SK-N-SH (cell line): ENCODE results near the gene BAD. TPM values are rescaled to one million over a fixed set of nuclear protein-coding genes. Genes with fewer than 3 reads are reported as not detected.

ENCODE experiments used
- CTCF ChIA-PET: fragments of 300-600, 350-600 bp; formaldehyde crosslinking; extraction: SDS; loops from one replicate; lab custom pipeline; 2021; lab: Yijun Ruan, JAX
- POLR2A ChIA-PET: fragments of 350-600 bp; sonication (Branson Sonifier 250); formaldehyde crosslinking; extraction: SDS; loops from one replicate; lab custom pipeline; 2020; ENCODE audit warnings: antibody characterized with exemption, inconsistent platforms; lab: Yijun Ruan, JAX
- DNase-seq: peaks from one replicate; pipeline ENCODE4 v3.0.0; 2012
- H2AFZ ChIP-seq: fragments of 200-600 bp; sonication (generic); 2 replicates; pipeline ENCODE4 v1.8.1; 2016; ENCODE audit warnings: antibody characterized with exemption, mild to moderate bottlenecking, low read depth
- H3F3A ChIP-seq: fragments of 200-600 bp; sonication (generic); replicated peaks from 2 replicates; pipeline ENCODE3; 2016; ENCODE audit warnings: antibody characterized with exemption, mild to moderate bottlenecking; ENCODE audit not compliant: insufficient read depth
- H3K27ac ChIP-seq, 2 experiments: fragments of 200-500 bp in 1 of 2; fragments of 200-600 bp in 1 of 2; sonication (Bioruptor generic) in 1 of 2; sonication (generic), shearing (Covaris generic) in 1 of 2; 2 replicates each; pipeline versions ENCODE4 v1.5.1 to v1.6.1; 2014 to 2016; ENCODE audit warnings: low read depth in 2 of 2, inconsistent platforms in 1 of 2, low read length in 1 of 2, mild to moderate bottlenecking in 1 of 2, mixed read lengths in 1 of 2
- H3K27me3 ChIP-seq: fragments of 200-600 bp; sonication (generic), shearing (Covaris generic); 2 replicates; pipeline ENCODE4 v1.6.1; 2016; ENCODE audit warnings: mixed run types; ENCODE audit not compliant: insufficient read depth
- H3K36me3 ChIP-seq, 2 experiments: fragments of 200-500 bp in 1 of 2; fragments of 200-600 bp in 1 of 2; sonication (Bioruptor generic) in 1 of 2; sonication (generic) in 1 of 2; replicated peaks in 1 of 2; 2 replicates each; pipeline versions ENCODE3 to v1.5.1; 2014 to 2016; ENCODE audit warnings: low read length in 1 of 2, mild to moderate bottlenecking in 1 of 2; ENCODE audit not compliant: insufficient read depth in 2 of 2, control insufficient read depth in 1 of 2
- H3K4me1 ChIP-seq, 2 experiments: fragments of 200-500 bp in 1 of 2; fragments of 200-600 bp in 1 of 2; sonication (Bioruptor generic) in 1 of 2; sonication (generic), shearing (Covaris generic) in 1 of 2; 2 replicates each; pipeline versions ENCODE4 v1.5.1 to v1.6.1; 2014 to 2016; ENCODE audit warnings: low read depth in 1 of 2, low read length in 1 of 2, mixed run types in 1 of 2; ENCODE audit not compliant: insufficient read depth in 2 of 2, control insufficient read depth in 1 of 2
- H3K4me2 ChIP-seq: fragments of 200-600 bp; sonication (generic), shearing (Covaris generic); 2 replicates; pipeline ENCODE4 v1.6.1; 2017; ENCODE audit warnings: mixed run types
- H3K4me3 ChIP-seq, 2 experiments: fragments of 200-500 bp in 1 of 2; fragments of 200-600 bp in 1 of 2; sonication (Bioruptor generic) in 1 of 2; sonication (generic), shearing (Covaris generic) in 1 of 2; 2 replicates each; pipeline versions ENCODE4 v1.5.1 to v1.8.1; 2014 to 2016; ENCODE audit warnings: low read depth in 2 of 2, inconsistent platforms in 1 of 2, low read length in 1 of 2, mild to moderate bottlenecking in 1 of 2, mixed read lengths in 1 of 2, moderate library complexity in 1 of 2
- H3K79me2 ChIP-seq: fragments of 200-600 bp; sonication (generic); 2 replicates; pipeline ENCODE4 v1.8.1; 2017; ENCODE audit warnings: mild to moderate bottlenecking; ENCODE audit not compliant: insufficient read depth
- H3K9ac ChIP-seq: fragments of 200-600 bp; sonication (generic); 2 replicates; pipeline ENCODE4 v1.6.1; 2017; ENCODE audit warnings: mixed run types
- H3K9me2 ChIP-seq: fragments of 200-600 bp; sonication (generic); 2 replicates; pipeline ENCODE4 v1.6.1; 2017; ENCODE audit warnings: mixed run types
- H3K9me3 ChIP-seq: fragments of 200-600 bp; sonication (generic); 2 replicates; pipeline ENCODE4 v1.6.1; 2017; ENCODE audit warnings: mixed run types, mild to moderate bottlenecking, moderate library complexity
- H4K20me1 ChIP-seq: fragments of 200-600 bp; sonication (generic); 2 replicates; pipeline ENCODE4 v1.6.1; 2017; ENCODE audit warnings: mild to moderate bottlenecking, mixed run types; ENCODE audit not compliant: insufficient read depth
- CHD2 ChIP-seq: fragments of 150-350 bp; IDR thresholded peaks from 2 replicates; pipeline ENCODE4 v1.6.1; 2018; ENCODE audit warnings: low read length; ENCODE audit not compliant: partially characterized antibody
- CTCF ChIP-seq: fragments of 200-600 bp; sonication (generic); IDR thresholded peaks from 2 replicates; pipeline ENCODE4 v1.6.1; 2017; ENCODE audit warnings: antibody characterized with exemption, mild to moderate bottlenecking, moderate library complexity
- EP300 ChIP-seq, 2 experiments: IDR thresholded peaks; 2 replicates each; pipeline versions ENCODE4 v1.4.0 to v1.6.1; 2012; ENCODE audit warnings: borderline replicate concordance in 1 of 2, low read depth in 1 of 2, low read length in 1 of 2
- FOXJ3 ChIP-seq: sonication (generic); formaldehyde crosslinking; IDR thresholded peaks from 2 replicates; pipeline ENCODE4 v1.5.1; 2020; ENCODE audit warnings: mild to moderate bottlenecking, missing genetic modification reagents
- FOXM1 ChIP-seq: IDR thresholded peaks from 2 replicates; pipeline ENCODE4 v1.4.0; 2012; ENCODE audit warnings: low read depth, mild to moderate bottlenecking
- IRF3 ChIP-seq: fragments of 150-350 bp; IDR thresholded peaks from 2 replicates; pipeline ENCODE4 v1.6.1; 2016; ENCODE audit warnings: mild to moderate bottlenecking, low read depth, low read length
- JUND ChIP-seq: IDR thresholded peaks from 2 replicates; pipeline ENCODE4 v1.4.0; 2012
- MAX ChIP-seq: IDR thresholded peaks from 2 replicates; pipeline ENCODE4 v1.4.0; 2012; ENCODE audit warnings: low read depth
- MEF2A ChIP-seq: IDR thresholded peaks from 2 replicates; pipeline ENCODE4 v1.4.0; 2012; ENCODE audit warnings: low read depth, borderline replicate concordance
- MXI1 ChIP-seq: IDR thresholded peaks from 2 replicates; pipeline ENCODE4 v1.6.1; 2012; ENCODE audit warnings: mild to moderate bottlenecking, low read depth, low read length, improper control_type of control experiment
- NRF1 ChIP-seq: IDR thresholded peaks from 2 replicates; pipeline ENCODE4 v1.6.1; 2012; ENCODE audit warnings: low read depth, mild to moderate bottlenecking, low read length
- POLR2AphosphoS5 ChIP-seq: IDR thresholded peaks from 2 replicates; pipeline ENCODE4 v1.6.1; 2012; ENCODE audit warnings: low read depth, low read length
- RAD21 ChIP-seq: IDR thresholded peaks from 2 replicates; pipeline ENCODE4 v1.6.1; 2012; ENCODE audit warnings: mild to moderate bottlenecking, low read length
- RCOR1 ChIP-seq: fragments of 150-350 bp; IDR thresholded peaks from 2 replicates; pipeline ENCODE4 v1.6.1; 2017; ENCODE audit warnings: antibody characterized with exemption, low read length
- REST ChIP-seq: IDR thresholded peaks from 2 replicates; pipeline ENCODE4 v1.6.1; 2012; ENCODE audit warnings: mild to moderate bottlenecking, low read depth, low read length, moderate library complexity
- RXRA ChIP-seq: IDR thresholded peaks from 2 replicates; pipeline ENCODE4 v1.4.0; 2012; ENCODE audit warnings: low read depth, mild to moderate bottlenecking, borderline replicate concordance
- SIN3A ChIP-seq: IDR thresholded peaks from 2 replicates; pipeline ENCODE4 v1.6.1; 2012; ENCODE audit warnings: low read depth, mild to moderate bottlenecking, low read length, moderate library complexity, borderline replicate concordance
- TAF1 ChIP-seq: IDR thresholded peaks from 2 replicates; pipeline ENCODE4 v1.6.1; 2012; ENCODE audit warnings: low read depth, mild to moderate bottlenecking, low read length, moderate library complexity, borderline replicate concordance
- USF1 ChIP-seq: IDR thresholded peaks from 2 replicates; pipeline ENCODE4 v1.4.0; 2012; ENCODE audit warnings: low read depth, borderline replicate concordance
- USF2 ChIP-seq: fragments of 150-350 bp; IDR thresholded peaks from 2 replicates; pipeline ENCODE4 v1.6.1; 2017; ENCODE audit warnings: antibody characterized with exemption, low read length, low read depth, borderline replicate concordance
- ZBTB33 ChIP-seq: IDR thresholded peaks from 2 replicates; pipeline ENCODE4 v1.4.0; 2012; ENCODE audit warnings: low read depth, borderline replicate concordance
- WGBS: methylation state at CpG from one replicate; pipeline ENCODE4 v1.1.6; 2017; ENCODE audit warnings: low lambda C conversion rate; 5-methylcytosine and 5-hydroxymethylcytosine counted together
- polyA plus RNA-seq, 3 experiments: library from polyadenylated mRNA; depleted of rRNA; stranded (reverse); fragments of >200 nt; gene quantifications; 2 replicates each; pipeline ENCODE4 v1.2.3, GENCODE V29; 2012

BAD gene
- polyA plus RNA-seq, 1 of the 3 experiments (the other 2 are of a cell fraction): 80.9 TPM

- H3K4me1 ChIP-seq: peaks cover 5 to 18% of the 10 kb centered on the region in 2 experiments; a peak in 2 of 4 replicates
- DNase-seq: peak; percentile 100
- H3K79me2 ChIP-seq: peaks cover 30% of the 10 kb centered on the region; the same call in 1 of the 2 replicates
- CTCF ChIA-PET: interaction anchor here (0.6 to 6.7 kb wide), 25 partner anchors 9 to 804 kb away, joined by 3 to 196 read pairs (median 7); partner anchors contain the start of genes ATG2A, BAD, DNAJC4 and FERMT3
- H3K4me2 ChIP-seq: peak within 1 kb of the TSS; percentile 99
- H4K20me1 ChIP-seq: no peaks in the 10 kb centered on the region
- H3K27me3 ChIP-seq: no peaks in the 10 kb centered on the region
- H3K9me3 ChIP-seq: no peaks in the 10 kb centered on the region
- H3K27ac ChIP-seq: peak within 1 kb of the TSS; percentile 83 to 96
- H3K4me3 ChIP-seq: peak within 1 kb of the TSS; percentile 67 to 82
- H2AFZ ChIP-seq: peak within 1 kb of the TSS; percentile 84
- peaks cover 0 to 2% of the 10 kb centered on the region in 2 experiments for H3K36me3 ChIP-seq
- POLR2A ChIA-PET: interaction anchor here (1.0 to 5.8 kb wide), 9 partner anchors 11 to 101 kb away, joined by 3 to 54 read pairs (median 4); partner anchors contain the start of genes BAD, FKBP2, GPR137 and PRDX5
- peak within 1 kb of the TSS; percentile 68 for H3K9ac ChIP-seq
- WGBS: under 1% methylated on average over 25 of the region's 81 CpGs
- no peaks in the 10 kb centered on the region for H3K9me2 ChIP-seq
- H3F3A ChIP-seq: peaks cover 12% of the 10 kb centered on the region
- TF ChIP-seq SIN3A (peak; percentile 69), RCOR1 (no peak), JUND (no peak), REST (no peak), NRF1 (peak; percentile 95), MEF2A (no peak), ZBTB33 (no peak), IRF3 (no peak), RXRA (no peak), USF2 (no peak), POLR2AphosphoS5 (peak; percentile 26; the same call in 1 of the 2 replicates), FOXM1 (no peak), RAD21 (no peak), EP300 (IDR thresholded peaks at IDR 0.05; ENCODE audit: borderline replicate concordance in 1 of 2, low read depth in 1 of 2, low read length in 1 of 2) (no peak), USF1 (no peak), CTCF (no peak), TAF1 (0 out of 2 replicates have a peak, but pooled peaks have one; percentile 6), FOXJ3 (CRISPR knock-in tag) (no peak), MXI1 (peak; percentile 52; the same call in 1 of the 2 replicates), MAX (no peak), CHD2 (peak; percentile 30)
Observed at GRCh38 chr11:64305075-64305690, 20.7 kb upstream of the BAD start, which contains the start of gene ESRRA. TSS of gene ESRRA (plus strand) at chr11:64305524. CDS start at chr11:64307180, 1,656 bp downstream.
